Measurements from ENCODE around the gene OR2AK2. TPM values are rescaled to one million over a fixed set of nuclear protein-coding genes. Genes with fewer than 3 reads are reported as not detected.

OR2AK2 gene
- total RNA-seq, 1 experiment from 2014 or later, result not detected

DNA sequence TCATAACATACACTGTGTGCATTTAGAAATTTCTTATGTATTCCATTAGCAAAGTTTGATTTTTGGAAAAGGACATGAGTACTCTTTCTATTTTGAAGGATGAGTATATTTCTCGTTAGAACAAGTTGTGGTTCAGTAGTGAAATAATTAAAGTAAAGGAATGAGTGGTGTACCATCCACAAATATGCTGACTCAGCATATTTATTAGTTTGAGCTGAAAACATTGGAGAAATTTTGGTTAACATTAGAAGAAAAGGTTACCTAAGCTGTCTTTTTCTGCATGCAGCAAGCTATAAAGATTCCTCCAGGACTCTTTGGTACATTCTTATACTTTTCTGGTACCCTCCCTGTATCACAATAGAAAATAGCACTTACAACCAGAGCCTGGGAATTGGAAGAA lies 42.7 kb downstream of the OR2AK2 start:
- RAD21 ChIA-PET (ENCODE audit: low non-redundant PET in 1 of 2, low total read pairs in 2 of 2, uncharacterized antibody in 2 of 2, unreplicated experiment in 2 of 2), result no interaction called here

DNA sequence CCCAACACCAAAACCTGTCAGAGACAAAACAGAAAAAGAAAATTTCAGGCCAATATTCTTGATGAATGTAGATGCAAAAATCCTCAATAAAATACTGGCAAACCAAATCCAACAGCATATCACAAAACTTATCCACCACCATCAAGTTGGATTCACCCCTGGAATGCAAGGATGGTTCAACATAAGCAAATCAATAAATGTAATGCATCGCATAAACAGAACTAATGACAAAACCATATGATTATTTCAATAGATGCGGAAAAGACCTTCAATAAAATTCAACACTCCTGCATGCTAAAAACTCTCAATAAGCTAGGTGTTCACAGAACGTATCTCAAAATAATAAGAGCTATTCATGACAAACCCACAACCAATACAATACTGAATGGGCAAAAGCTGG lies 44.6 kb downstream of the OR2AK2 start:
- H3K27ac ChIP-seq (ENCODE audit: low read depth, low read length), result no peak overlapping the region
- DNase-seq (ENCODE audit: low read depth, low spot score), result no peak
- ChIA-PET POLR2A (no interaction called here), CTCF (no interaction called here), RAD21 (ENCODE audit: low non-redundant PET in 1 of 2, low total read pairs in 2 of 2, uncharacterized antibody in 2 of 2, unreplicated experiment in 2 of 2) (no interaction called here)
- H3K27me3 ChIP-seq (ENCODE audit: insufficient read depth, low read length), result no peaks in the 10 kb centered on the region
- no peaks in the 10 kb centered on the region for H3K9me2 ChIP-seq (ENCODE audit: insufficient read depth)
- H3K79me2 ChIP-seq (ENCODE audit: insufficient read depth, low read length), result no peaks in the 10 kb centered on the region
- no peaks in the 10 kb centered on the region for H3K36me3 ChIP-seq (ENCODE audit: control insufficient read depth in 1 of 2, insufficient read depth in 2 of 2, low read length in 2 of 2)
- ATAC-seq, result no peak
- TF ChIP-seq ZFX (IDR thresholded peaks at IDR 0.05), result no peak
- no peak for TF ChIP-seq SIN3A (IDR thresholded peaks at IDR 0.05; ENCODE audit: low read depth)
- TF ChIP-seq, protein P1, sequence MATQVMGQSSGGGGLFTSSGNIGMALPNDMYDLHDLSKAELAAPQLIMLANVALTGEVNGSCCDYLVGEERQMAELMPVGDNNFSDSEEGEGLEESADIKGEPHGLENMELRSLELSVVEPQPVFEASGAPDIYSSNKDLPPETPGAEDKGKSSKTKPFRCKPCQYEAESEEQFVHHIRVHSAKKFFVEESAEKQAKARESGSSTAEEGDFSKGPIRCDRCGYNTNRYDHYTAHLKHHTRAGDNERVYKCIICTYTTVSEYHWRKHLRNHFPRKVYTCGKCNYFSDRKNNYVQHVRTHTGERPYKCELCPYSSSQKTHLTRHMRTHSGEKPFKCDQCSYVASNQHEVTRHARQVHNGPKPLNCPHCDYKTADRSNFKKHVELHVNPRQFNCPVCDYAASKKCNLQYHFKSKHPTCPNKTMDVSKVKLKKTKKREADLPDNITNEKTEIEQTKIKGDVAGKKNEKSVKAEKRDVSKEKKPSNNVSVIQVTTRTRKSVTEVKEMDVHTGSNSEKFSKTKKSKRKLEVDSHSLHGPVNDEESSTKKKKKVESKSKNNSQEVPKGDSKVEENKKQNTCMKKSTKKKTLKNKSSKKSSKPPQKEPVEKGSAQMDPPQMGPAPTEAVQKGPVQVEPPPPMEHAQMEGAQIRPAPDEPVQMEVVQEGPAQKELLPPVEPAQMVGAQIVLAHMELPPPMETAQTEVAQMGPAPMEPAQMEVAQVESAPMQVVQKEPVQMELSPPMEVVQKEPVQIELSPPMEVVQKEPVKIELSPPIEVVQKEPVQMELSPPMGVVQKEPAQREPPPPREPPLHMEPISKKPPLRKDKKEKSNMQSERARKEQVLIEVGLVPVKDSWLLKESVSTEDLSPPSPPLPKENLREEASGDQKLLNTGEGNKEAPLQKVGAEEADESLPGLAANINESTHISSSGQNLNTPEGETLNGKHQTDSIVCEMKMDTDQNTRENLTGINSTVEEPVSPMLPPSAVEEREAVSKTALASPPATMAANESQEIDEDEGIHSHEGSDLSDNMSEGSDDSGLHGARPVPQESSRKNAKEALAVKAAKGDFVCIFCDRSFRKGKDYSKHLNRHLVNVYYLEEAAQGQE (IDR thresholded peaks at IDR 0.05; ENCODE audit: low read depth), result no peak
- no peak for TF ChIP-seq EGR1 (IDR thresholded peaks at IDR 0.05; ENCODE audit: low read depth)
- TF ChIP-seq ELF1 (IDR thresholded peaks at IDR 0.05; ENCODE audit: borderline replicate concordance, low read depth), result no peak
- TF ChIP-seq POLR2A (IDR thresholded peaks at IDR 0.05; ENCODE audit: borderline replicate concordance, extremely low read depth, insufficient read depth, insufficient read length), result no peak
- TF ChIP-seq EZH2phosphoT487 (IDR thresholded peaks at IDR 0.05; ENCODE audit: borderline replicate concordance), result no peak
- no peak for TF ChIP-seq POLR2AphosphoS5 (IDR thresholded peaks at IDR 0.05; ENCODE audit: low read depth, low read length)
- TF ChIP-seq, protein P2, sequence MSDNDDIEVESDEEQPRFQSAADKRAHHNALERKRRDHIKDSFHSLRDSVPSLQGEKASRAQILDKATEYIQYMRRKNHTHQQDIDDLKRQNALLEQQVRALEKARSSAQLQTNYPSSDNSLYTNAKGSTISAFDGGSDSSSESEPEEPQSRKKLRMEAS (IDR thresholded peaks at IDR 0.05), result no peak
- TF ChIP-seq FOSL1 (IDR thresholded peaks at IDR 0.05; ENCODE audit: low read depth), result no peak
- TF ChIP-seq, protein P3, sequence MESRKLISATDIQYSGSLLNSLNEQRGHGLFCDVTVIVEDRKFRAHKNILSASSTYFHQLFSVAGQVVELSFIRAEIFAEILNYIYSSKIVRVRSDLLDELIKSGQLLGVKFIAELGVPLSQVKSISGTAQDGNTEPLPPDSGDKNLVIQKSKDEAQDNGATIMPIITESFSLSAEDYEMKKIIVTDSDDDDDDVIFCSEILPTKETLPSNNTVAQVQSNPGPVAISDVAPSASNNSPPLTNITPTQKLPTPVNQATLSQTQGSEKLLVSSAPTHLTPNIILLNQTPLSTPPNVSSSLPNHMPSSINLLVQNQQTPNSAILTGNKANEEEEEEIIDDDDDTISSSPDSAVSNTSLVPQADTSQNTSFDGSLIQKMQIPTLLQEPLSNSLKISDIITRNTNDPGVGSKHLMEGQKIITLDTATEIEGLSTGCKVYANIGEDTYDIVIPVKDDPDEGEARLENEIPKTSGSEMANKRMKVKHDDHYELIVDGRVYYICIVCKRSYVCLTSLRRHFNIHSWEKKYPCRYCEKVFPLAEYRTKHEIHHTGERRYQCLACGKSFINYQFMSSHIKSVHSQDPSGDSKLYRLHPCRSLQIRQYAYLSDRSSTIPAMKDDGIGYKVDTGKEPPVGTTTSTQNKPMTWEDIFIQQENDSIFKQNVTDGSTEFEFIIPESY (IDR thresholded peaks at IDR 0.05; ENCODE audit: extremely low read depth, insufficient replicate concordance, low read length), result no peak
- no peak for TF ChIP-seq YY1 (IDR thresholded peaks at IDR 0.05; ENCODE audit: extremely low read depth, insufficient replicate concordance, low read depth, low read length)
- TF ChIP-seq TCF7L2 (IDR thresholded peaks at IDR 0.05; ENCODE audit: borderline replicate concordance, extremely low read depth, insufficient read depth, insufficient read length), result no peak
- H3K4me3 ChIP-seq (replicated peaks in 1 of 2; ENCODE audit: low read depth in 1 of 2, low read length in 2 of 2), result no peak overlapping the region
- H3K9ac ChIP-seq (ENCODE audit: low read length), result no peak overlapping the region
- H3K4me1 ChIP-seq (ENCODE audit: control insufficient read depth in 1 of 2, insufficient read depth in 2 of 2, low read length in 2 of 2), result no peaks in the 10 kb centered on the region
- H2AFZ ChIP-seq (ENCODE audit: low read depth, low read length, poor library complexity, severe bottlenecking), result no peak overlapping the region
- H4K20me1 ChIP-seq (ENCODE audit: insufficient read depth), result no peaks in the 10 kb centered on the region
- intact Hi-C loops (cut with micrococcal nuclease), result no loop called here
- no TSS peak for BruUV-seq (replicated peaks)
- no peak overlapping the region for H3K4me2 ChIP-seq (ENCODE audit: low read length)
- peaks cover 13 to 26% of the 10 kb centered on the region in 2 experiments; a peak in 3 of 4 replicates for H3K9me3 ChIP-seq (ENCODE audit: control insufficient read depth in 1 of 2, insufficient read depth in 1 of 2, low read depth in 1 of 2, low read length in 2 of 2)

More for the DNA sequence above, 42.7 kb downstream of the OR2AK2 start:
- H3K4me1 ChIP-seq (ENCODE audit: control insufficient read depth in 1 of 2, insufficient read depth in 2 of 2, low read length in 2 of 2), result no peaks in the 10 kb centered on the region
- H3K4me2 ChIP-seq (ENCODE audit: low read length), result no peak overlapping the region
- intact Hi-C loops (cut with micrococcal nuclease), result no loop called here
- ChIA-PET POLR2A (no interaction called here), CTCF (no interaction called here)
- no peaks in the 10 kb centered on the region for H4K20me1 ChIP-seq (ENCODE audit: insufficient read depth)
- no peaks in the 10 kb centered on the region for H3K9me2 ChIP-seq (ENCODE audit: insufficient read depth)
- H3K27me3 ChIP-seq (ENCODE audit: insufficient read depth, low read length), result no peaks in the 10 kb centered on the region
- DNase-seq (ENCODE audit: low read depth, low spot score), result no peak
- H3K9ac ChIP-seq (ENCODE audit: low read length), result no peak overlapping the region
- no TSS peak for BruUV-seq (replicated peaks)
- no peak overlapping the region for H2AFZ ChIP-seq (ENCODE audit: low read depth, low read length, poor library complexity, severe bottlenecking)
- no peaks in the 10 kb centered on the region for H3K79me2 ChIP-seq (ENCODE audit: insufficient read depth, low read length)
- no peak for ATAC-seq
- H3K9me3 ChIP-seq (ENCODE audit: control insufficient read depth in 1 of 2, insufficient read depth in 1 of 2, low read depth in 1 of 2, low read length in 2 of 2), result peaks cover 13 to 26% of the 10 kb centered on the region in 2 experiments; a peak in 3 of 4 replicates
- TF ChIP-seq EZH2 (IDR thresholded peaks at IDR 0.05), result no peak
- H3K27ac ChIP-seq (ENCODE audit: low read depth, low read length), result no peak overlapping the region
- H3K4me3 ChIP-seq (replicated peaks in 1 of 2; ENCODE audit: low read depth in 1 of 2, low read length in 2 of 2), result no peak overlapping the region
- no peaks in the 10 kb centered on the region for H3K36me3 ChIP-seq (ENCODE audit: control insufficient read depth in 1 of 2, insufficient read depth in 2 of 2, low read length in 2 of 2)
